Measurements from ENCODE around the gene ARAP2.
A peak's percentile ranks its signal among the peaks of the same experiment; 100 is the strongest.

Gene ARAP2

DNA sequence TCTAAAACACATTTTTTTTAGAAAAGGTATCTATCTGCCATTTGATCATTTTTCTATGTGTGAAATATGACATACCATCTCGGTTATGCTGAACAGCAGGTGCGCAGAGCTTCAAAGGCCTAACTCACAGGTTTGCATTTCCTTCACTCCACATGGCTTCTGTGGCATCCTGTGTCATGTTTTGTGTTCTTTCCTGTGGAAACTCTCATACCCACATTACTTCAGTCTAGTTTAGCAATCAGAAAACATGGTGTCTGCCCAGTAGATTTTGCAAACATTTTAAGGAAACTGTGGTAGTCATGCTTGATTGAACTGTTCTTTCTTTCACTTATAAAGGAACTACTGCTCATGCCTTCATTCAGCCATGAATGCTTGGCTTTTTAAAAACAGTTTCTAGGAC lies 11.3 kb upstream of the ARAP2 start:
- peak; percentile 51 for DNase-seq

DNA sequence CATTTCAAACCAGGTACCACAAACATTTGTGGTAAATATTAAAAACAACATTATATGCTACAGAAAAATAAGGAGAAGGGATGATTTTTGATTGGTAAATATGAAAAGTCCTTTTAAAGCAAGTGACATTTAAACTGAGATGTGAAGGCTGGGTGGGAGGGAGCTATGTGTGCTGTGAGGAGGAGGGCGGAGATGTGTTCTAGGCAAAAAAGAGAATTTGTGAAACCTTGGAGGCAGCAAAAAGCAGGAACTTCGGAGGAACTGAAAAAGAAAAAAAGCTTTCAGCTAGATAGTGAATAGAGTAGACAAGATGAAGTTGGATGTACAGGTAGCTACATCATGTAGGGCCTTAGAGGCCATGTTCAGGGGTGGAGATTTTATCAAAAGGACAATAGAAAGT lies 10.1 kb upstream of the ARAP2 start:
- DNase-seq: no peak

DNA sequence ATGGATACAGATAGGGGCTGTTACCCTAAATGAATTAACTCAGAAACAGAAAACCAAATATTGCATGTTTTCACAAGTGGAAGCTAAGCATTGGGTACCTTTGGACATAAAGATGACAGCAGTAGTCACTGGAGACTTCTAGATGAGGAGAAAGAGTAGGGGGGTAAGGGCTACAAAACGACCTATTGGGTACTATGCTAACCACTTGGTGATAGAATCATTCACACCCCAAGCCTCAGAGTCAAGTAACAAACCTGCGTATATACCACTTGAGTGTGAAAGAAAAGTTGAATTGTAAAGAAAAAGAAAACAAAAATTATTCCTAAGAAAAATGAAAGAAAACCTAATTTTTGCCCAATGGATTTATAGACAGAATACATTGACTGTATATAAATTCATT lies 7.7 kb upstream of the ARAP2 start:
- DNase-seq: no peak

DNA sequence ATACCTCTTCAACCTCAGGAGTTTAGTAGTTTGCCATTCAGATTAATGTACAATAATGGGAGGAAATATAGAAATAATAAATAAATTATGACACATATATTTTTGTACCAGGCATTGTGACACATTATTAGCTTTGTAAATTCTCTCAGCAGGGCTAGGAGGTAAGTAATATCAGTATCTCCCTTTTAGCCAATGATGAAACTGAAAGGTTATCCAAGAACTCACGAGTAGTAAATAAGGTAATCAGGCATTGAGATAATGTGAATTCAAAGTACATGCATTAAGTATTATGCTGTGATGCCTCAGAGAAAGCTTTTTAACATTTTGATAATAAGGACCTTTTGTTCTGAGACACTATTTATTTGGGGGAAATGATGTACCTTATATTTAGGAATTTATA lies 5.3 kb upstream of the ARAP2 start:
- no peak for DNase-seq

DNA sequence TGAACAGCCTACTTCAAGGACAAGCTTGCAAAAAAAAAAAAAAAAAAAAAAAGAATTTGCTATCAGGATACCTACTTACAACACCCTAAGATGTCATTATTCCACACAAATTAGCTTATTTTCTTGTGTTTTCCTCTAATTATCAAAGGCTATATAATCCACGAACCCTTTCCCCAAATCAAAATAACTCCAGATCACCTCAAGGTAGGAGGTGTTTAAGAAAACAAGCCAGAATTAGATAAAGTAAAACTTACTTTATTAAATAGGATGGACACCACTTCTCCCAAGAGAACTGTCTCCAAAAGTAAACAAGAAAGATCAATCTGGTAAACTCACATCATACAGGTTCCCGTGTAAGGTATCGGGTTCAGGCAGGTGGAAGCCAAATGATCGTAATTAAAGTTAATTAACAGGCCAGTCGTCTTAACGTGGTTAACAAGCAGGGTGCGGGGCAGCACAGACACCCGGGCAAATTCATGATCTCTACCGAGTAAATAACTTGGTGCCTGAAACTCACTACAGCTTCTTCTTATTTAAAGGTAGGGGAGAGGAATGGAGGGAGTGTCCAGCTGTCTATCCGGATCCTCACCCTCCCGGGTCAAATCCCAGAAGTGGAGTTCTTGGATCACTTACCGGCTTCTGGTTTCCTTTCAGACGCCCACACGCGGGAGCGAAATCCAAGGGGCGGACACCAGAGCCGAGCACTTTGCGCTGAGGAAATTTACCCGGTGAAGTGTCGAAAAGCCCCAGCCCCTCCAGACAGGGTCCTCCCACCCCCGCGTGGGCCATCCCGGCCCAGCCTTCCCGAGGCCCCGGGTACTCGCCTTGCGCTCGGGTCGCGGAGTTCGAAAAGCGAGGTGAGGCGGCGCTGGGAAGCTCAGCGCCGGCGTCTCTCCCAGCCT lies 708 bp downstream of the ARAP2 start:
- DNase-seq: peak; percentile 60

DNA sequence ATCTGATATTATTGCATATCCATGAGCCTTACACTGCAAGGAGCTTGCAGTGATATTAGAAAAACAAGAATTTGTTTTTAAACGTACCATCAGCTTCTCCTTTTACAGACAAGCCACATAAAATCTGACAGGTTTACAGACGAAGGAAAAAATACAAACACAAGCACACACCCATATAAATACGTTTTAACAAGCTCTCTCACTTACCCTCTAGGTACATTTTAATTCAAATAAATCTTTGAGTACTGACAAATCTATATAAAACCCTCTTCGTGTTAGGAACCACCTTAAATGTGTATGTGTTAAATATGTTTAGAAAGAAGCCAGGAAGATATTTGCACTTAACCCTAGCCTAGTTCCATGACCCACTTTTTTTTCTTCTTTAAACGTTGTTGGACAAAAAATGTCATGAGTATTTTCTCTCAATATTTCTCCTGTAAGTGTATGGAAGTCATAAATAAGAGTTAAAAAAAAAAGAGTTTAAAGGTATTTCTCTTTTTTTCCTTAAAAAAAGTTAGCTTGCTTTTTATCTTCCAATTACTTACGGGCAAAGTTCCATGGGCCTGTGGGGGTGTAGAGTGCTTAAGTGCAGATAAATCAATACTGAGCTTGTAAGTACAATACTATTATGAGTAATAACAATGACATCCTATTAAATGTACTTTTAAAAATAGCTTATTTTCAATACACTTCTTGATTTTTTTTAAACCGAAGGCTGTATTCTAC lies 1.5 kb downstream of the ARAP2 start:
- no peak for DNase-seq

DNA sequence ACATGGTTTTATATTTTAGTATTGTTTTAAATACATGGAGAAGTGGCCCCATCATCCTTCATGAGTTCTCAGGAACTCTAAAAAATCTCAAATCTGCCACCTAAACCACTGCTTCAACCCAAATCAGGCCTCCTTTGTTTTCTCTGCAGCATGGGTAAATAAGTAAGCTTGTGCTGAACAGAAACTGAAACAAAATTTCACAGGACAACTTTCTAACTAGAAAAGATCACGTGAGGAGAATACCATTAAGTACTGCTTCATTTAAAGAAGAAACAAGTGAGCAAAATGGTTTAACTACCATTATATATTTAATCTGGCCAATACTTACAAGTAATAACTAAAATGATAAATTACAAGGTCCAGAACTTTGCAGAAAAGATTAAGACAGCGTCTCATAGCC lies 2.5 kb downstream of the ARAP2 start:
- DNase-seq: no peak

DNA sequence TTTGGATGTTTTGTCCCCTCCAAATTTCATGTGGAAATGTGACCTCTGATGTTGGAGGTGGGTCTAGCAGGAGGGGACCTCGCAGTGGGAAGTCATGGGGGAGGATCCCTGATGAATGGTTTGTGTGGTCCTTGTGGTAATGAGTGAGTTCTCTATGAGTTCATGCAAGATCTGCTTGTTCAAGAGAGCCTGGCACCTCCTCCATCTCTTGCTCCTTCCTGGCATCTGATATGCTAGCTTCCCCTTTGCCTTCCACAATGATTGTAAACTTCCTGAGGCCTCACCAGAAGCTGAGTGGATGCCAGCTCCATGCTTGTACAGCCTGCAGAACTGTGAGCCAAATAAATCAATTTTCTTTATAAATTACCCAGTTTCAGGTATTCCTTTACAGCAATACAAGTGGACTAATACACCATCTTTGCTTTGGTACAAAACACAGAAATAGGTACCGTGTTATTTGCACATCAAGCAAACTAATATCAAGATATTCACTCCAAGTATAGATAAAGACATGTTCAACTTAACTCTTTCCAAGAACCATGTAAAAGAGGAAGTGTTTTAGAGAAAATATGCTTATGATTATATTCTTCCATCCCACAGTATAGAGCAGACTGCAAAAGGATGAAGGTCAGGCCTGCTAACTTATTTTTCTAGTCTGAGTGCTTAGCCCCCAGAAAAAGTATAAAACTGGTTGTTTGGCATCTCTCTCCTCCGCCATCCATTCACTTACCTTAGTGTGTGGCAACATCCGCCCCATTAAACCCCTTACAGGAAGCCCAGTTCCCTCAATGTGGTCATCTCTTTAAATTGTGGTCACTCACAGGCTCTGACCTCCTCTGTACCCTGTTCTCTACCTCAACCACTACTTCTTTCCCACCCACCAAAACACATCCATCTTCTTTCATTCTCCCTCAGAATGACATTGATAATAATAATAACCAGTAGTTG lies 6.7 kb downstream of the ARAP2 start:
- DNase-seq: no peak

DNA sequence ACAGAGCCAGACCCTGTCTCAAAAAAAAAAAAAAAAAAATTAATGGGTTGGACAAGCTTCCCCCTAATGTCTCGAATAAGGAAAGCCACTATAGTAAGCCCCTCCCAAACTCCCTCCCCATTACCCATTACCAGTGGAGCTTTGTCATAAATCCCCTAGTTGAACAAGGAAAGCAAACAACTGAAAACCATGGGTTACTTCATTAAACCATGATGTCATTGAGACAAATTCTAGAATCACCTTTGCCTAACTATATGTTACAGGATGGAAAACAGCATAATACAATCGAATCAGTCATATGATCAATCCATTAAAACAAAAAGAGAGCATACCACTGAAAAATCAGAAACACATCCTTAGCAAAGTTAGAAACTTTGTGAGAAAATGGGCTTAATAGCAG lies 8.2 kb downstream of the ARAP2 start:
- no peak for DNase-seq

DNA sequence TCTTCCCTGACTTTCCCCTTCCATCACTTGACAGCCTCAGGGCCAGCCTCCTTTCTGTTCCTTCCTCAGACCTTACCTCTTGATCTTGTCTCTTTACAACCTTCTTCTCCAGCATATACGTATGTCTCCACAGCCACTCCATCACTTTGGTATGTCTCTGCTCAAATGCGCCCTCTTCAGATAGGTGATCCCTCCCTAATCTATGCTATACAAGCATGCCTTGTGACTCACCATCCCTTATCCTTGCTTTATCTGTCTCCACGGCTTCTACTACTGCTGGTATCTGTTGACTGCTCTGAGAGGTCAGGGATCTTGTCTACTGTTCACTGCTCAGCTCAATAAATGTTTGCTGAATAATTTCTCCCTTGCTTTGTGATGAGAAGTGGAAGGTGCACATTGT lies 9.0 kb downstream of the ARAP2 start:
- DNase-seq: no peak

DNA sequence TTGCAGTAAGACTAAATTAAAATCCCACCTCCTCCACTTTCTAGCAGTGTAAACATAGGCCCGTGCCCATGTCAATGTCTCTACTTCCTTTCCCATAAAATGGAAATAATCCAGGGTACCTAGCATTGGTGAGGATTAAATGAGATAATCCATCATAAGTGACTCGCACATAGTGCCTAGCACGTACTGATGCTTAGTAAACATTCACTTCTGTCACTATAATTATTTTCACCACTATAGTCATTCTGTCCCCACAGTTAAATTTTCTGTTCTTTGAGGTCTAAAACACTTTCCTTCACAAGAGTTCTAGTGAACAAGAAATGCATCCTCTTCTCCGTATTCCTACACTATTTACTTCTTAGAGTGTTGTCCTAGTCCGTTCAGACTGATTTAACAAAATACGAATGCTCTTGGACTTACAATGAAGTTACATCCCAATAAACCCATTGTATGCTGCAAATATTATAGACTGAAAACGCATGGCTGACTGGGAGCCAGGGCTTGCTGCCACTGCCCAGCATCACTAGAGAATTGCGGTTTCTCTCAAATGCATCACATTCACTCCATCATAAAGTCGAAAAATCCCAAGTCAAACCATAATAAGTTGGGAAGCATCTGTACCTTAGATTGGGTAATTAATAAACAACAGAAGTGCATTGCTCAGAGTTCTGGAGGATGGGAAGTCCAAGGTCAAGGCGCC lies 10.6 kb downstream of the ARAP2 start:
- DNase-seq: no peak

DNA sequence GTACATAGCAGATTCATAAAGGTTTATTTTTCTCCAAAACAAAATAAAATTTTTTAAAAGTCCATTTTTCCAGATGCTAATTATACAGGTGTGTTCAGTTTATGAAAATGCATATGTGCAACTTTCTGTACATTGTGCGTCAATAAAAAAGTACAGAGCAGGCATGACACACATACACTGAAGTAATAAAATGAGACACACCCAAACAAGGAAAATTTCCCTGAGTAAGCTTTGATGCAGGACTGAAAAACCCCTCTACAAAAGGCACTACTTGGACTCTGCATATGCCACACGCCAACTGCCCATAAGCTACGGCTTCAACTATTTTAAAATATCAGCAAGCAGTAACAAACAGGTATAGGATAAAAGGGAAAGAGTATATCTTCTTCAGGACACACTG lies 13.8 kb downstream of the ARAP2 start:
- DNase-seq: no peak

DNA sequence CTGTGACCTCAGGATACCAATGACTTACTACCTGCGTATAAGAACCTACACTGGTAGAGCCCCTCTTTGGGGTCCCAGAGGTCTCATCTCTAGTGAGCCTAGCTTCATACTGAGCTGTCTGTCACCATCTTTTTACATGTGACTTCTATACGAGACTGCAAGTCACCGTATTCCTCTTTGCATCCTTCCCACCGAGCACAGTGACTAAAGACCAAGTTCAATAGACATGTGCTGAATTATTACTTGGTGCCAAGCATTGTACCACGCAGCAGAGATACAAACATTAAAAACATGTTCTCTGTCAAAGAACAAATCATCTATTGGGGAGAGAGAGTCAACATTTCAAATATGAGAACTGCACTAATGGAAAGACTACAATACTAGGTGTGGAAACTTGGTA lies 16.4 kb downstream of the ARAP2 start:
- DNase-seq: no peak

DNA sequence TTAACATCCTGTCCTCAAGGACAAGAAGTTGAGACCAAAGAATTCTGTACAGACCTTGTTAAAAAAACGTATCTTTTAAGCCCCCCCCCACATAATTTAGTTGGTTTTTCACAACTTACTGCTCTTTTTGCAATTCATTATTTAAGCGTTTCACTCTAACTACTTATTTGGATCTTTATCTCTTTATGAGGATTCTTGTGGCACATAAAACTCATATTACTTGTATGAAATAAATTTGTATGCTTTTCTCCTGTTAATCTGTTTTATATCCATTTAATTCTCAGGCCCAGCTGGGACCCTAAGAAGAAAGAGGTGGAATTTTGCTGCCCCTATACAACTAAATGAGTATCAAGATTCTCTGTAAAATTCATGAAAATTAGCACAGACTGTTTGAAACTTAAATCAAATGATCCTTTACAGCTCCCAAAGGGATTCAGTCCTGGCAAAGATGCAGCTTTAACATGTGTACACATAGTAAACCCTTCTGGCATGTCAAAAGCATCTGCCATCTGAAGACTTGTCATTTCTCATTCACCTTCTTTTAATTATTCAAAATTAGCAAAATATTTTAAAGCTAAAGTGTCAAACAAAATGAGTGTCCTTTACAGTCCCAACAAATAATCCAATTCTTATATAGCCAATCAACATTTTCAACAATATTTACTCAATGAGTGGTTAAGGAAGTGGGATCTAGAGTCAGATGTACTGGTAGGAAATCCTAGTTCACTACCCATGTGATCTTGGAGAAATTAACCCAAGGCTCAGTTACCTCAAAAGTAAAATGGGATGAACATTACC lies 17.7 kb downstream of the ARAP2 start:
- no peak for DNase-seq

DNA sequence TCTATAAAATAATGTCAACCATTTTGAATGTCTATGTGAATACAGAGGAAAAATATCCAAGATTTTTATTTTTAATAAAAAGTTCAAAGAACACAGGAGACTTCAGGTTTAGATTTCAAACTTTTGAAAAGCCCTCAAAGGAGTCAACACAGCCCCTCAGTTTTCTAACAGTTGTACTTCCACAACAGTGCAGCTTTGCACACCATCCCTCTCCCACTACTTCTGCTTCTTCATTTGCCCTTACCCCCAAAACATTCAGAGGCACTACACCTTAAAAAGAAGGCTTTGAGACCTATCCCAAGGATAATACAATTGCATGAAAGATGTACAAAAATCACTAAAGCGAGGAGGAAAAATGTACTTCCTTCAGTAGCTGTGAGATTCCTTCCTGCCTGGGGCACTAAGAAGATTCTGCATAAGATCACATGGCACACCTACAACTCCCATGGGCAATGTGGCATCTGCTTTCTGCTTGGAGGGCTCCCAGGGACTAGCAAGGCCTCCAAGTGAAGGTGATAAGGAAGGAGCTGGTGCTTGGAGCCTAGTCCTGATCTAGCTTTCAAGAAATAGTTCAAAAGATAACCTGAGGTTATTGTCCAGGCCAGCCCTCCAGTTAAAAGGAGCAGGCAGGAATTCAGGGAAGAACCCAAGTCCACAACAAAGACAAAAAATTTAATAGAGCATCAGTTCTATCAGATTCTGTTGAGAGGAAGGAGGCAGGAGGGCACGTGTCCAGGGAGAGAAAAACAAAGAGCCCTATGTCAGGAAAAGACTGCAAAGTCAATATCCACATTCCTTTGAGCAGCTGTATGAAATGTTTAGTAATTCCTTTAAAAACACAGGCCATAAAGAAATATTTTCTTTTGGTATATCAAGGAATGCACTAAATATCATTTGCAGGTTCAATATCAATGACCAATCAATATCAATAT lies 19.1 kb downstream of the ARAP2 start:
- DNase-seq: no peak

DNA sequence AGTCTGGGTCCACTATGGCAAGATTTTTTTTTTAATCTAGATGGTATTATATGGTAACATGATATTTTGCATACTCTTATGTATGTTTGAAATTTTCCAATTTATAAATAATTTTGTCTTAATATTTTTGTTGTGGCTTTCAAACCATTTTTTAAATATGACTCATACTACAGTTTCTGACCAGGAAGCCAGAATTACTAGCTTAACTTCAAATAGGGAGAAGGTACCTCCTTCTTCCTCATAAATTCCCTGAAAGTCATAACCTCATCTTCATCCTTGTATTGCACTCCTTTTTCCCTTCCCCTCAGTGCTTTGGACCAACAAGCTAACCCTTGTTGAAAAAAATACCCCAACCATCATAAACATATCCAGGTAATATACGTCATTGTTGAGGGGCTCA lies 21.6 kb downstream of the ARAP2 start:
- DNase-seq: no peak

DNA sequence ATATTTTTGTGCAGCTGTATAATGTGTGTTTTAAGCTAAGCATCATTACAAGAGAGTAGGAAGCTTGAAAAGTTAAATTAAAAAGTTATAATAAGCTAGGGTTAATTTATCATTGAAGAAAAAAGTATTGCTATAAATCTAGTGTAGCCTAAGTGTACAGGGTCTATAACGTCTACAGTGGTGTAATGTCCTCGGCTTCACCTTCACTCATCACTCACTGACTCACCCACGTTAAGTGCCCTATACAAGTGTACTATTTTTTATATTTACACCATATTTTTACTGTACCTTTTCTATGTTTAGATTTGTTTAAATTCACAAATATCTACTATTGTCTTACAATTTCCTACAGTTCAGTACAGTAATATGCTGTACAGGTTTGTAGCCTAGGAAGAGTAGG lies 23.5 kb downstream of the ARAP2 start:
- DNase-seq: no peak

DNA sequence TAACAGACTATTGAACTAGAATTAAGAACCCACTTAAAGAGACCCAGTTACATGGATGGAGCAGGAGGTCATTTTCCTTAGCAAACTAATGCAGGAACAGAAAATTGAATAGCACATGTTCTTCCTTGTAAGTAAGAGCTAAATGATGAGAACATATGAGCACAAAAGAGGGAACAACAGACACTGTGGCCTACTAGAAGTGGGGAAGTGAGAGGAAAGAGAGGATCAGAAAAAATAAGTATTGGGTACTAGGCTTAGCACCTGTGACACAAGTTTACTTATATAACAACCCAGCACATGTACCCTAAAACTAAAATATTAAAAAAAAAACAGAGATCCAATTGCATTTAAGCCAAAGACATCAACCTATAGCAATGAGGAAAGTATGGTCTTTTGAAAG lies 26.2 kb downstream of the ARAP2 start:
- DNase-seq: no peak

DNA sequence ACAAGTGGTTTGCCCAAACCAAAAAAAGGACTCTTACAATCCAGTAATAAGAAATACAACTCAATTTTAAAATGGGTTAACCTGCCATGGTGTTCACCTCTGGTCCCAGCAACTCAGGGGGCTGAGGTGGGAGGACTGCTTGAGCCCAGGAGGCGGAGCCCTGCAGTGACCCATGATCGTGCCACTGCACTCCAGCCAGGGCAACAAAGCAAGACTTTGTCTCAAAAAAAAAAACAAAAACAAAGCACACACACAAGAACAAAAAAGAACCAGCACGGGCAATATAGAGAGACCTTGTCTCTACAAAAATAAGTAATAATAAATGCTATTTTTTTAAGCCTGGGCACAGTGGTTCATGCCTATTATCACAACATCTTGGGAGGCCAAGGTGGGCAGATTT lies 28.7 kb downstream of the ARAP2 start:
- DNase-seq: no peak

DNA sequence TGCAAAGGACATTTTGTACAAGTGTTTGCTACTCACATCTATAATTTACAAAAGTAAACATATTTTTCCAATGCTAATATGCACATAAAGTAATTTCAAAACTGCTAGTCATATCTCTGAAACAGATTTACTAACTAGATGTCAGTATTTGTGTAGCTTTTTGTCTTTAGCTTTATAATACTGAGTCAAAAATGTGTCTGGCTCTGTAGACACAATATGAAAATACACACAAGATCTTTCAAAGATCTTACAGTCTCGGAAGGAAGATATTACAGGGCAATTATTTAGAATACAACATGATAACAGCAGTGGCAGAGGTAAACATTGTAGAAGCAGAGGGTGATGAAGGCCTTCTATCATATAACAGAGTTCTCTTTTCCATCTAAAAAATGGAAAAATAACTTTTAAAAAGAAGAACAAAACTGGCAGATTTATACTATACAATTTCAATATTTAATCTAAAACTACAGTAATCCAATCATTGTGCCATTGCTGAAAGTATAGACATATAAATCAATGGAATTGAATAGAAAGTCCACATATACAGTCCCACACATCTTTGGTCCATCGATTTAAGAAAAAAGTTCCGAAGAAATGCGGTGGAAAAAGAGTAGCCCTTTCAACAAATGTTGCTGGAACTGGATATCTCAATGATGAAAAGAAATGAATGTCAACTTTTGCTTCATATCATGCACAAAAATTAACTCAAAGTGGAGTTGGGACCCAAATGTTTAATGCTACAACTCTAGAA lies 29.4 kb downstream of the ARAP2 start:
- DNase-seq: no peak

All from activated naive CD4-positive, alpha-beta T cell treated with Interleukin-2 at 50 U/mL for 16 hours (primary cell).